HEK293 (cell line): ENCODE data around the gene FSHR.

Experiments used
- CTCF ChIA-PET: fragments of 350-600 bp; formaldehyde crosslinking; extraction: SDS; loops from one replicate; lab custom pipeline; 2021; ENCODE audit warnings: antibody characterized with exemption; lab: Yijun Ruan, JAX
- POLR2A ChIA-PET: fragments of 300-600 bp; formaldehyde crosslinking; extraction: SDS; loops from one replicate; lab custom pipeline; 2020; ENCODE audit warnings: antibody characterized with exemption, inconsistent platforms; lab: Yijun Ruan, JAX
- H3K27ac ChIP-seq: fragments of 200-500 bp; sonication (Bioruptor generic); 2 replicates; pipeline ENCODE4 v1.5.1; 2014; ENCODE audit warnings: low read depth, low read length, control low read depth, inconsistent platforms; ENCODE audit errors: extremely low read depth
- H3K36me3 ChIP-seq, 2 experiments: fragments of 200-500 bp in 1 of 2; sonication (Bioruptor generic) in 1 of 2; 1 replicate in 1 of 2; 2 replicates in 1 of 2; pipeline ENCODE4 v1.5.1; 2014 to 2017; ENCODE audit warnings: inconsistent platforms in 2 of 2, low read length in 2 of 2; ENCODE audit not compliant: control insufficient read depth in 2 of 2, insufficient read depth in 1 of 2
- H3K4me1 ChIP-seq: fragments of 200-500 bp; sonication (Bioruptor generic); 2 replicates; pipeline ENCODE4 v1.5.1; 2014; ENCODE audit warnings: mild to moderate bottlenecking, low read length, inconsistent platforms; ENCODE audit not compliant: control insufficient read depth, insufficient read depth
- H3K4me3 ChIP-seq: 2 replicates; pipeline ENCODE4 v1.5.1; 2011; ENCODE audit warnings: low read depth, mild to moderate bottlenecking, control low read depth, low read length, moderate library complexity
- H3K9me3 ChIP-seq: fragments of 200-500 bp; sonication (Bioruptor generic); 2 replicates; pipeline ENCODE4 v1.5.1; 2014; ENCODE audit warnings: low read depth, low read length, inconsistent platforms; ENCODE audit not compliant: control insufficient read depth, insufficient read depth
- INSM2 ChIP-seq: fragments of 450-650 bp; formaldehyde crosslinking; IDR thresholded peaks from 2 replicates; pipeline ENCODE4 v1.5.1; 2016; ENCODE audit warnings: missing biosample characterization, missing genetic modification characterization
- PRDM2 ChIP-seq: fragments of 450-650 bp; formaldehyde crosslinking; IDR thresholded peaks from 2 replicates; pipeline ENCODE4 v1.5.1; 2016; ENCODE audit warnings: missing biosample characterization, missing genetic modification characterization, borderline replicate concordance
- REPIN1 ChIP-seq: fragments of 450-650 bp; formaldehyde crosslinking; IDR thresholded peaks from 2 replicates; pipeline ENCODE4 v1.5.1; 2017; ENCODE audit warnings: missing biosample characterization, missing genetic modification characterization, low read depth
- SCRT1 ChIP-seq: fragments of 450-650 bp; formaldehyde crosslinking; IDR thresholded peaks from 2 replicates; pipeline ENCODE4 v1.5.1; 2016; ENCODE audit warnings: missing biosample characterization, missing genetic modification characterization, borderline replicate concordance
- SCRT2 ChIP-seq: fragments of 450-650 bp; formaldehyde crosslinking; IDR thresholded peaks from 2 replicates; pipeline ENCODE4 v1.5.1; 2016; ENCODE audit warnings: missing biosample characterization, missing genetic modification characterization
- SP3 ChIP-seq: fragments of 450-650 bp; formaldehyde crosslinking; IDR thresholded peaks from 2 replicates; pipeline ENCODE4 v1.5.1; 2016; ENCODE audit warnings: missing biosample characterization, missing genetic modification characterization
- ZBTB44 ChIP-seq: fragments of 450-650 bp; IDR thresholded peaks from 2 replicates; pipeline ENCODE4 v1.5.1; 2018; ENCODE audit warnings: missing biosample characterization, mild to moderate bottlenecking, missing genetic modification characterization
- ZFP3 ChIP-seq: fragments of 450-650 bp; formaldehyde crosslinking; IDR thresholded peaks from 2 replicates; pipeline ENCODE4 v1.5.1; 2016; ENCODE audit warnings: low read depth, missing biosample characterization, missing genetic modification characterization
- ZNF112 ChIP-seq: fragments of 450-650 bp; formaldehyde crosslinking; IDR thresholded peaks from 2 replicates; pipeline ENCODE4 v1.5.0; 2017; ENCODE audit warnings: missing biosample characterization, missing genetic modification characterization
- ZNF175 ChIP-seq: fragments of 450-650 bp; formaldehyde crosslinking; IDR thresholded peaks from 2 replicates; pipeline ENCODE4 v1.5.1; 2016; ENCODE audit warnings: missing biosample characterization, missing genetic modification characterization
- ZNF335 ChIP-seq: fragments of 450-650 bp; formaldehyde crosslinking; conservative IDR thresholded peaks from 2 replicates; pipeline ENCODE4 v1.5.1; 2016; ENCODE audit warnings: missing biosample characterization, missing genetic modification characterization
- ZNF629 ChIP-seq: fragments of 450-650 bp; formaldehyde crosslinking; IDR thresholded peaks from 2 replicates; pipeline ENCODE4 v1.5.1; 2017; ENCODE audit warnings: missing biosample characterization, missing genetic modification characterization
- ZNF639 ChIP-seq: fragments of 450-650 bp; formaldehyde crosslinking; IDR thresholded peaks from 2 replicates; pipeline ENCODE4 v1.5.1; 2016; ENCODE audit warnings: missing biosample characterization, missing genetic modification characterization
- ZNF658 ChIP-seq: fragments of 450-650 bp; formaldehyde crosslinking; IDR thresholded peaks from 2 replicates; pipeline ENCODE4; 2016; ENCODE audit warnings: missing biosample characterization, missing genetic modification characterization
- ZNF785 ChIP-seq: fragments of 450-650 bp; formaldehyde crosslinking; IDR thresholded peaks from 2 replicates; pipeline ENCODE4 v1.5.1; 2016; ENCODE audit warnings: missing biosample characterization, missing genetic modification characterization

The FSHR gene

DNA sequence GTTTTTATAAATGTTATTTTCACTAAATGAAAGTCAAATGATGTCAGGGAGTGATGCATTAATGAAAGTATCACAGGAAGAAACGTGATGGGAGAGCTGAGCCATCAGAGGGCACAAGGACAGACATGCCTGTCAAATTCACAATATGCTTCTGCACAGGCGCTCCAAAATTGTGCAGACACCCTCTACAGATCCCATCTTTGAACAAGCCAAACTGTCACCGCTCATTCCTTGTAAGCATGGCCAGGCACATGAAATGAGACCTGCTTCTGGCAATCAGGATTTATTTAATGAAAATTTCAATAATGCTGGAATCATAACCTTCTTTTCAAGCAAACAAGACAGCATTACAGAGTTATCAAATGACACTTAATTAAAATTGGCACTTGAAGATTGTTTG is 20.4 kb upstream of the FSHR start (continued):
- no peak for TF ChIP-seq PRDM2
- TF ChIP-seq, all 188 proteins: peak for 0

DNA sequence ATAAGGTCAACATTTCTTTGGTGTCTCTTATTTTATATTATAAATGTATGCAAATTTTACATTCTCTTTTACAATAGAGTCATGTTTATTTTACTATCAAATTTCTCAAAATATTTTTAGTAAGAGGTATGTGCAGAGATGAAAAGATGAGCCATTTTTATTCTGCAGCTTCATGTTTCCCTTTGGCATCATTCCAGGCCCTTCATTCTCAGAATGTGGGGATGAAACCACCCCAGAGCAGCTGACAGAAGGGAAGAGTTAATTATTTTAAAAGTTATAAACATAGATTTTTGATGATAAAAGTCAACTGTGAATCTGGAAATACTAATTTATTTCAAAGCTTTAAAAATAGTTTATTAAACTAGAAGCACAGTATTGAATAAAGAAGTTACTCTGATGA is 12.8 kb upstream of the FSHR start:
- Histone ChIP-seq H3K4me3 (no peak overlapping the region), H3K36me3 (no peaks in the 10 kb centered on the region)
- CTCF ChIA-PET: no interaction called here
- TF ChIP-seq ZNF335 (tag by site-specific recombination) (no peak), ZNF175 (no peak)
- TF ChIP-seq, all 188 proteins: peak for 0
- Histone ChIP-seq H3K27ac (no peak overlapping the region), H3K4me1 (no peaks in the 10 kb centered on the region), H3K9me3 (no peaks in the 10 kb centered on the region)
- POLR2A ChIA-PET: no interaction called here

DNA sequence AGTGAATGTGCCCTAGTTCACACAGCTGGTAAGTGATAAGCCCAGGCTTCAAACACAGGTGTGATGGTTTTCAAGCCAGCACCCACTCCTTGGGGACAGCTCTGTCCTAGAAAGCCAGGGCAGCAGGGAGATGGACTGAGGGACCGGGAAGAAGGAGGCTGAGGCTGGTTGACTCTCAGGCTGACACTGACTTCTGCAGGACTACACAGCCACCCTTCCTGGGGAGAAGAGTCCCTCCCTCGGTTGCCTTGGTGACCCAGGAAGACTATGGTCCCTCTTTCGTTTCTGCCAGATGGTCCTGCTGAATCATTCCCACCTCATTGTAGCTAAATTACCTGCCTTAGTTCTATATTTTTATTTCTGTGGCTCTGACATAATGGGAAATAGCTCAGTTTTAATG is 11.3 kb upstream of the FSHR start:
- Histone ChIP-seq H3K4me3 (no peak overlapping the region), H3K27ac (no peak overlapping the region), H3K36me3 (no peaks in the 10 kb centered on the region), H3K4me1 (no peaks in the 10 kb centered on the region), H3K9me3 (no peaks in the 10 kb centered on the region)
- no peak for TF ChIP-seq SCRT2 (tag by site-specific recombination)
- no peak for TF ChIP-seq ZNF629 (tag by site-specific recombination)
- no peak for TF ChIP-seq ZNF658
- TF ChIP-seq SP3 (tag by site-specific recombination): no peak
- no peak for TF ChIP-seq ZNF785 (tag by site-specific recombination)
- no peak for TF ChIP-seq ZFP3 (tag by site-specific recombination)
- no peak for TF ChIP-seq ZNF639 (tag by site-specific recombination)
- TF ChIP-seq ZNF112 (tag by site-specific recombination): no peak
- TF ChIP-seq INSM2 (tag by site-specific recombination): no peak
- no peak for TF ChIP-seq ZBTB44 (tag by site-specific recombination)
- no peak for TF ChIP-seq SCRT1 (tag by site-specific recombination)
- no peak for TF ChIP-seq REPIN1
- ChIA-PET CTCF (no interaction called here), POLR2A (no interaction called here)
